ENCODE measurements around the gene PANK3.
A peak's percentile ranks its signal among the peaks of the same experiment; 100 is the strongest.
"Not testable (repeated sequence)": the region's sequence is repeated elsewhere in the genome, so short reads cannot be mapped to it uniquely, and the experiment has no call there.

Gene PANK3

DNA sequence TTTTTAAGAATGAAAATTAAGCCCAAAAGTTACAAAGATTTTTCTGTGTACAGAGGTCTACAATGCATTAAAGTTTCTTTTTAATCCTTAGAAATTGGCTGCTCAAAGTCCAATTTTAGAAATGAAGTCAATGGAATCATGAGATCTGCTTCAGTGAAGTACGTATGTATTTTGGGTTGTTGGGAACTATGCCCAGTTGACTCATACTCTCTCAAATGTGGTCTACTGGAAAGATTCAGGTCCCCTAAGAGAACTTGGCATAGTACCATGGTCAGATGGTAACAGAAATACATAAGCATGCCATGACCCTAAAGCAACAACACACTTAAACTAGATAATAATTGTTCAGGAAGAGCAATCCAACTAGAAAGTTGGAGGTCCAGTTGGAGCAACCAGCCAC is 27.0 kb downstream of the PANK3 start:
- Mint-ChIP-seq H3K27me3 (ENCODE audit: low read depth) (no peaks in the 10 kb centered on the region), H3K9me3 (no peaks in the 10 kb centered on the region), H3K4me1 (ENCODE audit: low read depth) (no peaks in the 10 kb centered on the region), H3K27ac (no peak overlapping the region), H3K4me3 (no peak overlapping the region), H3K36me3 (ENCODE audit: low read depth) (peaks cover 52% of the 10 kb centered on the region)

DNA sequence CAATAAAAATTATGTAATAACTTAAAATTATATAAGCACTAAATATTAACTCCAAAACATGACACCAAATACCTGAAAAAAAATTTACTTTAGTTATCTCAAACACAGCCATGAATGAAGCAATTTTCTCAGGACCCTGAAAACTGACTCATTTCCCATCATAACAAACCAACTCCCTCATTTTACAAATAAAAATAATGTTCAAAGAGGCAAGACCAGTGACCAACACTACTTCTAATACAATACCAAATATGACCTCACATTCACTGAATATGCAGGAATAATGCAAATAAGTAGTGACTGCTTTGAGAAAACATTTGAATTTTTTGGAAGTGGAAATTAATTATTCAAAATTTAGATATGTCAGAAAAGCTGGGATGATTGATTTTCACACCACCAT is 28.5 kb downstream of the PANK3 start:
- no peak overlapping the region for H3K27ac Mint-ChIP-seq
- no peaks in the 10 kb centered on the region for H3K4me1 Mint-ChIP-seq (ENCODE audit: low read depth)

GRCh38 chr5:168549554-168549953 is 29.6 kb downstream of the PANK3 start:
- no peaks in the 10 kb centered on the region for H3K4me1 Mint-ChIP-seq (ENCODE audit: low read depth)
- H3K27me3 Mint-ChIP-seq (ENCODE audit: low read depth): no peaks in the 10 kb centered on the region
- no peaks in the 10 kb centered on the region for H3K9me3 Mint-ChIP-seq
- no peak overlapping the region for H3K27ac Mint-ChIP-seq
- no peak overlapping the region for H3K4me3 Mint-ChIP-seq
- peaks cover 36% of the 10 kb centered on the region for H3K36me3 Mint-ChIP-seq (ENCODE audit: low read depth)

More for the DNA sequence above, 28.5 kb downstream of the PANK3 start:
- Mint-ChIP-seq H3K36me3 (ENCODE audit: low read depth) (peaks cover 41% of the 10 kb centered on the region), H3K4me3 (no peak overlapping the region), H3K27me3 (ENCODE audit: low read depth) (no peaks in the 10 kb centered on the region), H3K9me3 (no peaks in the 10 kb centered on the region)

DNA sequence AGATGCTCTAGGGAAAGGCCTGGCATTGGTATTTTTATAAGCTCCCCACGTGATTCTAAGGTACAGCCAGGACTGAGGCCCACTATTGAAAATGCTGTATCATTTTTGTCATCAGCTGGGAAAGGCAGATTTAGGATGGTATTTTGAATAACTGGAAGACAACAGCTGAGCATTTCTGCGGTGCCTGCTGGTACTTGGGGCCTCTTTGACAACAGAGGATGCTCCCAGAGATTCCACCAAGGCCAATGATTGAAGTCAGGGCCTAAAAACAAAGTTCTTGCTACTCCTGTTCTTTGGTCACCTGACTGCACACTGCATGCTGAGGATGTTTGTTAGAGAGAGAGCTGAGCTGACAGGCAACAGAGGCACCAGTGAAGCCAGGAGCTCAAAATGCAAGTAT is 42.0 kb downstream of the PANK3 start:
- Mint-ChIP-seq H3K27ac (no peak overlapping the region), H3K36me3 (ENCODE audit: low read depth) (no peaks in the 10 kb centered on the region), H3K4me1 (ENCODE audit: low read depth) (no peaks in the 10 kb centered on the region), H3K9me3 (no peaks in the 10 kb centered on the region), H3K4me3 (no peak overlapping the region), H3K27me3 (ENCODE audit: low read depth) (peaks cover under 1% of the 10 kb centered on the region)

GRCh38 chr5:168534351-168534750 is 44.8 kb downstream of the PANK3 start:
- not testable (repeated sequence) for H3K4me3 Mint-ChIP-seq; H3K9me3 Mint-ChIP-seq; H3K4me1 Mint-ChIP-seq (ENCODE audit: low read depth); H3K36me3 Mint-ChIP-seq (ENCODE audit: low read depth); H3K27ac Mint-ChIP-seq
- peaks cover 24% of the 10 kb centered on the region for H3K27me3 Mint-ChIP-seq (ENCODE audit: low read depth)

- Mint-ChIP-seq H3K4me3 (no peak overlapping the region), H3K27me3 (ENCODE audit: low read depth) (peaks cover 38% of the 10 kb centered on the region), H3K36me3 (ENCODE audit: low read depth) (peaks cover 2% of the 10 kb centered on the region), H3K4me1 (ENCODE audit: low read depth) (peaks cover 4% of the 10 kb centered on the region), H3K9me3 (no peaks in the 10 kb centered on the region), H3K27ac (no peak overlapping the region)
Observed at GRCh38 chr5:168531987-168532864, 46.9 kb downstream of the PANK3 start.

- Mint-ChIP-seq H3K36me3 (ENCODE audit: low read depth) (peaks cover 2% of the 10 kb centered on the region), H3K27ac (no peak overlapping the region), H3K9me3 (no peaks in the 10 kb centered on the region), H3K27me3 (ENCODE audit: low read depth) (peaks cover 38% of the 10 kb centered on the region), H3K4me1 (ENCODE audit: low read depth) (peaks cover 4% of the 10 kb centered on the region), H3K4me3 (no peak overlapping the region)
Observed at GRCh38 chr5:168531191-168531590, 48.0 kb downstream of the PANK3 start.

- Mint-ChIP-seq H3K4me1 (ENCODE audit: low read depth) (peaks cover 4% of the 10 kb centered on the region), H3K27ac (no peak overlapping the region), H3K9me3 (no peaks in the 10 kb centered on the region), H3K36me3 (ENCODE audit: low read depth) (peaks cover 2% of the 10 kb centered on the region), H3K4me3 (peak overlapping the region; percentile 2), H3K27me3 (ENCODE audit: low read depth) (peaks cover 38% of the 10 kb centered on the region)
Observed at GRCh38 chr5:168530621-168531150, 48.5 kb downstream of the PANK3 start.

DNA sequence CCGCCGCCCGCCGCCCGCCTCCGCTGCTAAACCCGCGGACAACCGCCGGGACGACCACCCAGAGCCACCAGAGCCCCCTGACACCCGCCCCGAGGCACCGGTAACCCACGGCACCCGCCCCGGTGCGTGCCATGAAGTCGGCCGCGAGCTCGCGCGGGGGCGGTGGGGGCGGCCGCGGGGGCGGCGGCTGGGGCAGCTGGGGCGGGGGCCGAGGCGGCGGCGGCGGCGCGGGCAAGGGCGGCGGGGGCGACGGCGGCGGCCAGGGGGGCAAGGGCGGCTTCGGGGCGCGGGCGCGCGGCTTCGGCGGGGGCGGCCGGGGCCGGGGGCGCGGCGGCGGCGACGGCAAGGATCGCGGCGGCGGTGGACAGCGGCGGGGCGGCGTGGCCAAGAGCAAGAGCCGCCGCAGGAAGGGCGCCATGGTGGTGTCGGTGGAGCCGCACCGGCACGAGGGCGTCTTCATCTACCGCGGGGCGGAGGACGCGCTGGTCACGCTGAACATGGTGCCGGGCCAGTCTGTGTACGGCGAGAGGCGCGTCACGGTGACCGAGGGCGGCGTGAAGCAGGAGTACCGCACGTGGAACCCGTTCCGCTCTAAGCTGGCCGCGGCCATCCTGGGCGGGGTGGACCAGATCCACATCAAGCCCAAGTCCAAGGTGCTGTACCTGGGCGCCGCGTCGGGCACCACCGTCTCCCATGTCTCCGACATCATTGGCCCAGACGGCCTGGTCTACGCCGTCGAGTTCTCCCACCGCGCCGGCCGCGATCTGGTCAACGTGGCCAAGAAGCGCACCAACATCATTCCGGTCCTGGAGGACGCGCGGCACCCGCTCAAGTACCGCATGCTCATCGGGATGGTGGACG is 49.6 kb downstream of the PANK3 start:
- H3K9me3 Mint-ChIP-seq: no peaks in the 10 kb centered on the region
- peaks cover 2% of the 10 kb centered on the region for H3K36me3 Mint-ChIP-seq (ENCODE audit: low read depth)
- H3K4me3 Mint-ChIP-seq: peak overlapping the region; percentile 2
- H3K4me1 Mint-ChIP-seq (ENCODE audit: low read depth): peaks cover 4% of the 10 kb centered on the region
- H3K27ac Mint-ChIP-seq: no peak overlapping the region
- peaks cover 38% of the 10 kb centered on the region for H3K27me3 Mint-ChIP-seq (ENCODE audit: low read depth)

DNA sequence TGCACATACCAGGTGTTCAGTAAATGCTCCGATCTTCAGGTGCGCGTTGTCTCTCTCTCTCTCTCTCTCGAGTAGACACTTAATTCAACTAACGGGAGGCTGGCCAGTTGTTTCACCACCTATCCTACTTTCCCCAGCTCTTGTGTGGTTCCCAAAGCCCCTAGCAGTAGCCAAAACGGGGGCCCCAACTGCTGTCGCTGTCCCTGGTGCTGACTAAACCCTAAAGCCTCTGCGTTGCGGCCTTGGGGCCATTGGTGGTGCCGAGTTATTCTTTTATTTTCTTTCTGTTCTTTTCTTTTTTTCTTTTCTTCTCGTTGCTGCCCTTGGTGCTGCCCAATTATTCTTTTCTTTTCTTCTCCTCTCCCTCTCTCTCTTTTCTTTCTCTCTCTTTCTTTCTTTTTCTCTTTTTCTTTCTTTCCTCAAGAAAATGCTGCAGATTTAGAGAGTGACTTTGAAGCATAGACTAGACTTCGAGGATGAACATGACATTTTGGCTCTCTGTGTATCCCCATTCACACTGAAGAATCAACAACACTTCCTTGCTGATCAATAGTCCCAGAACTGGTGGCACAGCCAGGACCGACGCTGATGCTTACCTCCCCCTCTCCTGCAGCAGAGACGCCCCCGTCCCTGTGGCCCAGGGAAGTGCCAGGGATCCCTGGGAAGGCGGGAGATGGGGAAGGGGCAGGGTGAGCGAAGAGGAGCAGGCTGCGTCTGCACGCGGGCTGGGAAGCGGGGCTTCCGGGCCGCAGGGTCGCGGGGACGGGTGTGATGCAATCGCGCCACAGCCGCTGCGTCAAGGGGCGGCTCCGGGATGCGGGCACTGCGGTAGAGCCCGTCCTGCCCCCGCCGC is 50.4 kb downstream of the PANK3 start, which contains the start of gene FBLL1:
TSS of gene FBLL1 (plus strand) at position 785 of the 853 bp plus-strand sequence. CDS start 200 bp downstream, outside the sequence.
- peaks cover 38% of the 10 kb centered on the region for H3K27me3 Mint-ChIP-seq (ENCODE audit: low read depth)
- no peak within 1 kb of the TSS for H3K27ac Mint-ChIP-seq
- peaks cover 4% of the 10 kb centered on the region for H3K4me1 Mint-ChIP-seq (ENCODE audit: low read depth)
- H3K4me3 Mint-ChIP-seq: peak within 1 kb of the TSS; percentile 45
- H3K9me3 Mint-ChIP-seq: no peaks in the 10 kb centered on the region
- H3K36me3 Mint-ChIP-seq (ENCODE audit: low read depth): peaks cover 2% of the 10 kb centered on the region

DNA sequence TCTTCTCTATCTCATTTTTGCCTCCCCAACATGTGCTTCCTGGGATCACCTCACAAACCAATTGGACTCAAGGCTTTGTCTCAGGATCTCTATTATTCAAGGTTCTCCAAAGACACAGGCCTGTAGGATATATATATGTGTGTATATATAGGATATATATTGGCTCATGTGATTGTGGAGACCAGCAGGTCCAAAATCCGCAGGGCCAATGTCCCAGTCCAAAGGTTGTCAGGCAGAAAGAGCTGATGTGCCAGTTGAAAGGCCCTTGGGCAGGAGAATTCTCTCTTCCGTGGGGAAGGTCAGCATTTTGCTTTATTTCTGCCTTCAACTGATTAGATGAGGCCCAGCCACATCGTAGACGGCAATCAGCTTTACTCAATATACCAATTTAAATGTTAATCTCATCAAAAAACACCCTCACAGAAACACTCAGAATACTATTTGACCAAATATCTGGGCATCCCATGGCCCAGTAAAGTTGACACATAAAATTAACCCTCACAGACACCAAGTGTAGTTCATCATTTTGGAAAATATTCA is 51.3 kb downstream of the PANK3 start:
- H3K4me1 Mint-ChIP-seq (ENCODE audit: low read depth): peaks cover 4% of the 10 kb centered on the region
- H3K9me3 Mint-ChIP-seq: no peaks in the 10 kb centered on the region
- H3K27me3 Mint-ChIP-seq (ENCODE audit: low read depth): peaks cover 38% of the 10 kb centered on the region
- H3K4me3 Mint-ChIP-seq: no peak overlapping the region
- no peak overlapping the region for H3K27ac Mint-ChIP-seq
- H3K36me3 Mint-ChIP-seq (ENCODE audit: low read depth): peaks cover 2% of the 10 kb centered on the region

DNA sequence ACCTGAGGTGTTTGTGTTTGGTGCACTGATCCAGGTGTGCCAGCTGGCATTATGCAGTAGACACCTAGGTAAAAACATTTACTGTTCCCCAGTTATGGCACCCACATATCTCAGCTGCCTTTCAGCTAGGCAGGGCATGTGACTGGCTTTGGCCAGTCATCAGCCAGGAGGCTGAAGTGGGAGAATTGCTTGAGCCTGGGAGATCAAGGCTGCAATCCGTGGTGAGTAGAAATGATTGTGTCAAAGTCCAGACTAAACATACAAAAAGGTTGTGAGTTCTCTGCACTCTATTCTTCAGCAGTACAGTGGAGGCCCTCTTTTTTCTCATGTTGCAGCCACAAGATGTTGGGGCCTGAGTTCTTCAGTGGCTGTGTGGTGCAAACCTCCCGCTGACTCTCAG is 53.3 kb downstream of the PANK3 start:
- H3K9me3 Mint-ChIP-seq: no peaks in the 10 kb centered on the region
- peaks cover 4% of the 10 kb centered on the region for H3K4me1 Mint-ChIP-seq (ENCODE audit: low read depth)

DNA sequence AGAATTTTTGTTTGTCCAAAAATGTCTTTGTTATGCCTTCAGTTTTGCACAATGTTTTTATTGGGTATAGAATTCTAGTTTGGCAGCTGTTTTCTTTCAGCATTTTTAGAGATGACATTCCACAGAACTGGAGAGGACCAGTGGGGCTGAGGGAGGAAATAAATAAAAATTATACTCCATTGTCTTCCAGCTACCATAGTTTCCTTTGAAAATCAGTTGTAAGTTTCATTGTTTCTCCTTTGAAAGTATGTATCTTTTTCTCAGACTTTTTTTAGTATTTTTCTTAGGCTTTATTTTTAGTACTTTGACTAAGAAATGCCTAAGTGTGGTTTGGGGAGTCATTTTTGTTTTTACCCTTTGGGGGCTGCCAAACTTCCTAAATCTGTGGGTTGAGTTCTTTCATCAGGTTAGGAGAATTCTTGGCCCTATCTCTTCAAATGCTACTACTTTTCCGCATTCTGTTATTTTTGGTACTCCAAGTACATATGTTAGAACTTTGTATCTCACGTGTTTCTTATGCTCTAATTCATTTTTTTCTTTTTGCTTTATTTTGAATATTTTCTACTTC is 65.2 kb downstream of the PANK3 start:
- peaks cover 73% of the 10 kb centered on the region for H3K36me3 Mint-ChIP-seq (ENCODE audit: low read depth)
- H3K27me3 Mint-ChIP-seq (ENCODE audit: low read depth): no peaks in the 10 kb centered on the region
- H3K27ac Mint-ChIP-seq: no peak overlapping the region
- H3K4me1 Mint-ChIP-seq (ENCODE audit: low read depth): peaks cover 1% of the 10 kb centered on the region
- peaks cover 10% of the 10 kb centered on the region for H3K9me3 Mint-ChIP-seq
- no peak overlapping the region for H3K4me3 Mint-ChIP-seq

More for the DNA sequence above, 53.3 kb downstream of the PANK3 start:
- Mint-ChIP-seq H3K4me3 (no peak overlapping the region), H3K36me3 (ENCODE audit: low read depth) (peaks cover 2% of the 10 kb centered on the region), H3K27me3 (ENCODE audit: low read depth) (peaks cover 27% of the 10 kb centered on the region), H3K27ac (no peak overlapping the region)
